ENCODE measurements around the gene GPR173. TPM values are rescaled to one million over a fixed set of nuclear protein-coding genes. Genes with fewer than 3 reads are reported as not detected.

Gene GPR173
- total RNA-seq, 1 experiment from 2014 or later = 0.68 TPM

DNA sequence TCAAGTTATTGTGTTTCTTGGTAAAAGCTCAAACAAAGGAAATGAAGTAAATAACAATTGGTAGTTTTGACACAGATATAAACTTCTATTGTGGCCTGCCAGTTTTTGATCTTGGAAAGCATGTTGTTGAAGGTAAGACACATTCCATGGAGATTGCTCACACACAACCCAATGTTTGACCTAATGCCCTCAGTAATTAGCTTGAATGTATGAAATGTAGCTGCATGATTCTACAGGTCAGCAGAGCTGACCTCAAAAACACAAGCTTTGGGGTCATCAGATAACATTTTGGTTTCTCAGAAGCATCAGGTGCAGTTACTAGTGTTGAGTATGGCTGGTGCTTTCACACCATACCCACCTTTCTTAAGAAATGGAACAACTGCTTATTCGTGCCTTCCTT is 16.5 kb downstream of the GPR173 start:
- Mint-ChIP-seq H3K4me1 (ENCODE audit: low read depth, unreplicated experiment) (no peaks in the 10 kb centered on the region), H3K9me3 (ENCODE audit: low read depth, unreplicated experiment) (no peaks in the 10 kb centered on the region), H3K27ac (ENCODE audit: unreplicated experiment) (no peak overlapping the region), H3K4me3 (ENCODE audit: low read depth, unreplicated experiment) (no peak overlapping the region), H3K27me3 (ENCODE audit: unreplicated experiment) (no peaks in the 10 kb centered on the region), H3K36me3 (ENCODE audit: insufficient read depth, unreplicated experiment) (no peaks in the 10 kb centered on the region)
- BruUV-seq (replicated peaks) = no TSS peak
- intact Hi-C loops (cut with micrococcal nuclease; ENCODE audit: unreplicated experiment) = no loop called here
- no peak for DNase-seq
- TF ChIP-seq, protein P1, sequence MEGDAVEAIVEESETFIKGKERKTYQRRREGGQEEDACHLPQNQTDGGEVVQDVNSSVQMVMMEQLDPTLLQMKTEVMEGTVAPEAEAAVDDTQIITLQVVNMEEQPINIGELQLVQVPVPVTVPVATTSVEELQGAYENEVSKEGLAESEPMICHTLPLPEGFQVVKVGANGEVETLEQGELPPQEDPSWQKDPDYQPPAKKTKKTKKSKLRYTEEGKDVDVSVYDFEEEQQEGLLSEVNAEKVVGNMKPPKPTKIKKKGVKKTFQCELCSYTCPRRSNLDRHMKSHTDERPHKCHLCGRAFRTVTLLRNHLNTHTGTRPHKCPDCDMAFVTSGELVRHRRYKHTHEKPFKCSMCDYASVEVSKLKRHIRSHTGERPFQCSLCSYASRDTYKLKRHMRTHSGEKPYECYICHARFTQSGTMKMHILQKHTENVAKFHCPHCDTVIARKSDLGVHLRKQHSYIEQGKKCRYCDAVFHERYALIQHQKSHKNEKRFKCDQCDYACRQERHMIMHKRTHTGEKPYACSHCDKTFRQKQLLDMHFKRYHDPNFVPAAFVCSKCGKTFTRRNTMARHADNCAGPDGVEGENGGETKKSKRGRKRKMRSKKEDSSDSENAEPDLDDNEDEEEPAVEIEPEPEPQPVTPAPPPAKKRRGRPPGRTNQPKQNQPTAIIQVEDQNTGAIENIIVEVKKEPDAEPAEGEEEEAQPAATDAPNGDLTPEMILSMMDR (IDR thresholded peaks at IDR 0.05; ENCODE audit: unreplicated experiment) = no peak
- CTCF ChIA-PET = no interaction called here

- Mint-ChIP-seq H3K27me3 (ENCODE audit: unreplicated experiment) (peaks cover 15% of the 10 kb centered on the region), H3K9me3 (ENCODE audit: low read depth, unreplicated experiment) (no peaks in the 10 kb centered on the region), H3K27ac (ENCODE audit: unreplicated experiment) (no peak overlapping the region), H3K4me3 (ENCODE audit: low read depth, unreplicated experiment) (no peak overlapping the region), H3K36me3 (ENCODE audit: insufficient read depth, unreplicated experiment) (peaks cover 9% of the 10 kb centered on the region), H3K4me1 (ENCODE audit: low read depth, unreplicated experiment) (peaks cover 15% of the 10 kb centered on the region)
- CTCF ChIA-PET = no interaction called here
- intact Hi-C loops (cut with micrococcal nuclease; ENCODE audit: unreplicated experiment) = loop anchor here (1.0 kb wide), 1 partner anchor 18 kb away; no protein-coding TSS in a partner anchor
- TF ChIP-seq, protein P1 (IDR thresholded peaks at IDR 0.05; ENCODE audit: unreplicated experiment) = no peak
- no peak for DNase-seq
- no TSS peak for BruUV-seq (replicated peaks)
Observed at GRCh38 chrX:53071064-53071463, 22.5 kb downstream of the GPR173 start.

- H3K4me3 Mint-ChIP-seq (ENCODE audit: low read depth, unreplicated experiment) = peak overlapping the region; percentile 65
- TF ChIP-seq, protein P1 (IDR thresholded peaks at IDR 0.05; ENCODE audit: unreplicated experiment) = peak; percentile 39
- no TSS peak for BruUV-seq (replicated peaks)
- DNase-seq = peak; percentile 70
- H3K36me3 Mint-ChIP-seq (ENCODE audit: insufficient read depth, unreplicated experiment) = peaks cover 9% of the 10 kb centered on the region
- H3K4me1 Mint-ChIP-seq (ENCODE audit: low read depth, unreplicated experiment) = peaks cover 15% of the 10 kb centered on the region
- peak overlapping the region; percentile 2 for H3K27ac Mint-ChIP-seq (ENCODE audit: unreplicated experiment)
- CTCF ChIA-PET = interaction anchor here (0.6 kb wide), 1 partner anchor 28 kb away, joined by 3 read pairs; no protein-coding TSS in a partner anchor
- H3K27me3 Mint-ChIP-seq (ENCODE audit: unreplicated experiment) = peaks cover 22% of the 10 kb centered on the region
- intact Hi-C loops (cut with micrococcal nuclease; ENCODE audit: unreplicated experiment) = loop anchor here (1.0 kb wide), 2 partner anchors 17 to 21 kb away; no protein-coding TSS in a partner anchor
- H3K9me3 Mint-ChIP-seq (ENCODE audit: low read depth, unreplicated experiment) = no peaks in the 10 kb centered on the region
Observed at GRCh38 chrX:53071604-53072417, 23.2 kb downstream of the GPR173 start.

- Mint-ChIP-seq H3K4me1 (ENCODE audit: low read depth, unreplicated experiment) (peaks cover 15% of the 10 kb centered on the region), H3K36me3 (ENCODE audit: insufficient read depth, unreplicated experiment) (peaks cover 9% of the 10 kb centered on the region), H3K27ac (ENCODE audit: unreplicated experiment) (peak overlapping the region; percentile 2), H3K4me3 (ENCODE audit: low read depth, unreplicated experiment) (peak overlapping the region; percentile 65), H3K27me3 (ENCODE audit: unreplicated experiment) (peaks cover 23% of the 10 kb centered on the region), H3K9me3 (ENCODE audit: low read depth, unreplicated experiment) (no peaks in the 10 kb centered on the region)
- BruUV-seq (replicated peaks) = no TSS peak
- CTCF ChIA-PET = interaction anchor here (0.6 to 1.0 kb wide), 2 partner anchors 27 to 77 kb away, joined by 3 read pairs; no protein-coding TSS in a partner anchor
- no peak for DNase-seq
- intact Hi-C loops (cut with micrococcal nuclease; ENCODE audit: unreplicated experiment) = loop anchor here (1.0 kb wide), 1 partner anchor 21 kb away; no protein-coding TSS in a partner anchor
- TF ChIP-seq, protein P1 (IDR thresholded peaks at IDR 0.05; ENCODE audit: unreplicated experiment) = no peak
Observed at GRCh38 chrX:53072418-53073114, 24.0 kb downstream of the GPR173 start.

Measured in Calu3 (cell line).